ENCODE measurements around the gene HCFC2.
"Not testable (repeated sequence)": the region's sequence is repeated elsewhere in the genome, so short reads cannot be mapped to it uniquely, and the experiment has no call there.

HCFC2 gene

GRCh38 chr12:104108755-104109445 is 44.6 kb downstream of the HCFC2 start:
- no peaks in the 10 kb centered on the region for H3K27me3 Mint-ChIP-seq
- DNase-seq (ENCODE audit: low spot score in 2 of 2) = peak; percentile 70 to 76
- peak overlapping the region; percentile 71 for H3K27ac Mint-ChIP-seq (ENCODE audit: low read depth)
- peaks cover 5% of the 10 kb centered on the region for H3K36me3 Mint-ChIP-seq (ENCODE audit: insufficient read depth)
- ATAC-seq (replicated peaks; ENCODE audit: extremely low read depth, poor library complexity, severe bottlenecking) = peak; percentile 96
- H3K4me1 Mint-ChIP-seq = peaks cover 16% of the 10 kb centered on the region
- no peaks in the 10 kb centered on the region for H3K9me3 Mint-ChIP-seq
- no peak overlapping the region for H3K4me3 Mint-ChIP-seq

- no peaks in the 10 kb centered on the region for H3K27me3 Mint-ChIP-seq
- peaks cover 16% of the 10 kb centered on the region for H3K4me1 Mint-ChIP-seq
- ATAC-seq (replicated peaks; ENCODE audit: extremely low read depth, poor library complexity, severe bottlenecking) (no peak), DNase-seq (ENCODE audit: low spot score in 2 of 2) (no peak)
- H3K27ac Mint-ChIP-seq (ENCODE audit: low read depth) = peak overlapping the region; percentile 71
- no peak overlapping the region for H3K4me3 Mint-ChIP-seq
- H3K9me3 Mint-ChIP-seq = no peaks in the 10 kb centered on the region
- peaks cover 5% of the 10 kb centered on the region for H3K36me3 Mint-ChIP-seq (ENCODE audit: insufficient read depth)
These were observed 45.3 kb downstream of the HCFC2 start for GRCh38 chr12:104109446-104110271.

- Mint-ChIP-seq H3K36me3 (ENCODE audit: insufficient read depth) (peaks cover 10% of the 10 kb centered on the region), H3K4me1 (peaks cover 12% of the 10 kb centered on the region)
- H3K9me3 Mint-ChIP-seq; H3K4me3 Mint-ChIP-seq; ATAC-seq (replicated peaks; ENCODE audit: extremely low read depth, poor library complexity, severe bottlenecking); DNase-seq (ENCODE audit: low spot score in 2 of 2); H3K27me3 Mint-ChIP-seq; H3K27ac Mint-ChIP-seq (ENCODE audit: low read depth): not testable (repeated sequence)
These were observed 50.7 kb downstream of the HCFC2 start for GRCh38 chr12:104114834-104115586.

- peaks cover 16% of the 10 kb centered on the region for H3K36me3 Mint-ChIP-seq (ENCODE audit: insufficient read depth)
- no peak overlapping the region for H3K4me3 Mint-ChIP-seq
- no peak for ATAC-seq (replicated peaks; ENCODE audit: extremely low read depth, poor library complexity, severe bottlenecking)
- H3K27ac Mint-ChIP-seq (ENCODE audit: low read depth) = peak overlapping the region; percentile 13
- no peak for DNase-seq (ENCODE audit: low spot score in 2 of 2)
- H3K4me1 Mint-ChIP-seq = peaks cover 12% of the 10 kb centered on the region
- H3K27me3 Mint-ChIP-seq = no peaks in the 10 kb centered on the region
- H3K9me3 Mint-ChIP-seq = no peaks in the 10 kb centered on the region
These were observed 51.2 kb downstream of the HCFC2 start for GRCh38 chr12:104115587-104115975.

- DNase-seq (ENCODE audit: low spot score in 2 of 2) (no peak), ATAC-seq (replicated peaks; ENCODE audit: extremely low read depth, poor library complexity, severe bottlenecking) (no peak)
- Mint-ChIP-seq H3K27ac (ENCODE audit: low read depth) (no peak overlapping the region), H3K9me3 (no peaks in the 10 kb centered on the region), H3K36me3 (ENCODE audit: insufficient read depth) (peaks cover 50% of the 10 kb centered on the region), H3K4me3 (no peak overlapping the region), H3K27me3 (no peaks in the 10 kb centered on the region), H3K4me1 (peaks cover under 1% of the 10 kb centered on the region)
These were observed 56.7 kb downstream of the HCFC2 start for GRCh38 chr12:104121001-104121400.

GRCh38 chr12:104122298-104122697 is 58.0 kb downstream of the HCFC2 start:
- Mint-ChIP-seq H3K4me1 (no peaks in the 10 kb centered on the region), H3K36me3 (ENCODE audit: insufficient read depth) (peaks cover 60% of the 10 kb centered on the region), H3K27ac (ENCODE audit: low read depth) (no peak overlapping the region), H3K27me3 (no peaks in the 10 kb centered on the region), H3K9me3 (no peaks in the 10 kb centered on the region), H3K4me3 (no peak overlapping the region)
- DNase-seq (ENCODE audit: low spot score in 2 of 2) (no peak), ATAC-seq (replicated peaks; ENCODE audit: extremely low read depth, poor library complexity, severe bottlenecking) (no peak)

- no peak for DNase-seq (ENCODE audit: low spot score in 2 of 2)
- ATAC-seq (replicated peaks; ENCODE audit: extremely low read depth, poor library complexity, severe bottlenecking) = no peak
- Mint-ChIP-seq H3K27me3 (no peaks in the 10 kb centered on the region), H3K4me3 (no peak overlapping the region), H3K9me3 (no peaks in the 10 kb centered on the region), H3K36me3 (ENCODE audit: insufficient read depth) (peaks cover 61% of the 10 kb centered on the region), H3K4me1 (peaks cover 13% of the 10 kb centered on the region), H3K27ac (ENCODE audit: low read depth) (no peak overlapping the region)
These were observed 62.2 kb downstream of the HCFC2 start for GRCh38 chr12:104126548-104126947.

GRCh38 chr12:104130760-104131159 is 66.4 kb downstream of the HCFC2 start:
- H3K4me3 Mint-ChIP-seq = no peak overlapping the region
- H3K27me3 Mint-ChIP-seq = no peaks in the 10 kb centered on the region
- ATAC-seq (replicated peaks; ENCODE audit: extremely low read depth, poor library complexity, severe bottlenecking) (no peak), DNase-seq (ENCODE audit: low spot score in 2 of 2) (no peak)
- peak overlapping the region; percentile 32 for H3K27ac Mint-ChIP-seq (ENCODE audit: low read depth)
- H3K36me3 Mint-ChIP-seq (ENCODE audit: insufficient read depth) = peaks cover 42% of the 10 kb centered on the region
- peaks cover 23% of the 10 kb centered on the region for H3K4me1 Mint-ChIP-seq
- H3K9me3 Mint-ChIP-seq = no peaks in the 10 kb centered on the region

- no peaks in the 10 kb centered on the region for H3K9me3 Mint-ChIP-seq
- H3K4me1 Mint-ChIP-seq = peaks cover 30% of the 10 kb centered on the region
- no peak overlapping the region for H3K4me3 Mint-ChIP-seq
- H3K36me3 Mint-ChIP-seq (ENCODE audit: insufficient read depth) = peaks cover 35% of the 10 kb centered on the region
- ATAC-seq (replicated peaks; ENCODE audit: extremely low read depth, poor library complexity, severe bottlenecking) = no peak
- no peak for DNase-seq (ENCODE audit: low spot score in 2 of 2)
- H3K27ac Mint-ChIP-seq (ENCODE audit: low read depth) = peak overlapping the region; percentile 32
- H3K27me3 Mint-ChIP-seq = no peaks in the 10 kb centered on the region
These were observed 67.3 kb downstream of the HCFC2 start for GRCh38 chr12:104131609-104132008.

GRCh38 chr12:104132351-104132956 is 68.1 kb downstream of the HCFC2 start:
- H3K4me1 Mint-ChIP-seq = peaks cover 34% of the 10 kb centered on the region
- peaks cover 30% of the 10 kb centered on the region for H3K36me3 Mint-ChIP-seq (ENCODE audit: insufficient read depth)
- H3K27ac Mint-ChIP-seq (ENCODE audit: low read depth) = no peak overlapping the region
- H3K9me3 Mint-ChIP-seq = no peaks in the 10 kb centered on the region
- ATAC-seq (replicated peaks; ENCODE audit: extremely low read depth, poor library complexity, severe bottlenecking) (no peak), DNase-seq (ENCODE audit: low spot score in 2 of 2) (no peak)
- H3K27me3 Mint-ChIP-seq = no peaks in the 10 kb centered on the region
- no peak overlapping the region for H3K4me3 Mint-ChIP-seq

- DNase-seq (ENCODE audit: low spot score in 2 of 2) = no peak
- peaks cover 34% of the 10 kb centered on the region for H3K4me1 Mint-ChIP-seq
- no peaks in the 10 kb centered on the region for H3K27me3 Mint-ChIP-seq
- no peak overlapping the region for H3K27ac Mint-ChIP-seq (ENCODE audit: low read depth)
- H3K36me3 Mint-ChIP-seq (ENCODE audit: insufficient read depth) = peaks cover 22% of the 10 kb centered on the region
- no peaks in the 10 kb centered on the region for H3K9me3 Mint-ChIP-seq
- H3K4me3 Mint-ChIP-seq = no peak overlapping the region
- no peak for ATAC-seq (replicated peaks; ENCODE audit: extremely low read depth, poor library complexity, severe bottlenecking)
These were observed 69.0 kb downstream of the HCFC2 start for GRCh38 chr12:104133321-104133720.

- no peaks in the 10 kb centered on the region for H3K9me3 Mint-ChIP-seq
- DNase-seq (ENCODE audit: low spot score in 2 of 2) (no peak), ATAC-seq (replicated peaks; ENCODE audit: extremely low read depth, poor library complexity, severe bottlenecking) (no peak)
- H3K27ac Mint-ChIP-seq (ENCODE audit: low read depth) = no peak overlapping the region
- peaks cover 20% of the 10 kb centered on the region for H3K36me3 Mint-ChIP-seq (ENCODE audit: insufficient read depth)
- H3K4me3 Mint-ChIP-seq = no peak overlapping the region
- peaks cover 34% of the 10 kb centered on the region for H3K4me1 Mint-ChIP-seq
- H3K27me3 Mint-ChIP-seq = no peaks in the 10 kb centered on the region
These were observed 69.5 kb downstream of the HCFC2 start for GRCh38 chr12:104133866-104134265.

All from central memory CD8-positive, alpha-beta T cell (primary cell).